ENCODE data around the gene RABGAP1L.
A peak's percentile ranks its signal among the peaks of the same experiment; 100 is the strongest.

RABGAP1L gene

DNA sequence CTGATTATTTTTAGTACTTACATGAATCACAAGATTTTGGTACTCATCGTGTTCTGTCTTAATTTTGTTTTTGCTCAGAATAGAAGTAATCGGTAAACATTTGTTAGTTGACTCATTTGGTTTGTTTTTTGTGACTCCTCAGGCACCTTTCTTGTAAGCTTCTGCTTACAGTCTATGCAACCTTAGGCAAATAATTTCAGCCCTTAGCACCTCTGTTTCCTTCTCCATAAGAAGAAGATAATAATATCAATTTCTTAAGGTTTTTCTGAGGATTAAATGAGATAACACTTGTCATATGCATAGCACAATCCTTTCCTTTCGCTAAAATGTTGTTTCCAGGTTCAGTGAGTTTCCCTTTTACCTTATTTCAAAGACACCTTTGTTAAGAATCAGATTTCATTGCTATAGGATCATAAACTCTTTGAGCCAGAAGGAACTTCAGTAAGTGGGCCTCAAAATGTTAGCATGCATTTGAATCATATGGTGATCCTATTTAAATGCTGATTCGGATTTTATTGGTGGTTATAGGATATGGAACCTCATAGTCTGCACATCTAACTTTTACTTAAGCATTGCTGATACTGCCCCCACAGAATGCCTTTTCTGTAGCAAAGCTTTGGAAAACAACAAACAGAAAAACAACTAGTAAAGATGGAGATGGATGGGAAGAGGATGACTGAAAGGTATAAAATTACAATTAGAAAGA lies 567.7 kb downstream of the RABGAP1L start:
- no peak for DNase-seq

DNA sequence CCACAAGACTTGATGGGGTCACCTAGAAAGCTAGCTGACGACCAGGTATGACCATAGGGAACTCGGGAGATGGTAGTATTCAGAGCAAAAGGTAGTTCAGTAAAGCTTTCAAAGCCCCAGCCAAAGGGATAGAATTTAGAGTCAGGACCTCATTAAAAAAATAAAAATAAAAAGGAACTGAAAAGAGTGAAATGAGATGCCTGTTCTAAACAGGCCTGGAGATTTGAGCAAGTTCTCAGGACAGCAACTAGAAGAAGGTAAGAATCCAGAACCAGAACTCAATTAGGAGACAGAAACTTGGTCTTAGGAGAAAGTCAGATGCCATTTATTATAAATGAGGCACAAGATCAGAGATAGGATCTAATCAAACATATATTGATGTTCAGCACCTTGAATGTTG lies 575.0 kb downstream of the RABGAP1L start:
- no peak for DNase-seq

DNA sequence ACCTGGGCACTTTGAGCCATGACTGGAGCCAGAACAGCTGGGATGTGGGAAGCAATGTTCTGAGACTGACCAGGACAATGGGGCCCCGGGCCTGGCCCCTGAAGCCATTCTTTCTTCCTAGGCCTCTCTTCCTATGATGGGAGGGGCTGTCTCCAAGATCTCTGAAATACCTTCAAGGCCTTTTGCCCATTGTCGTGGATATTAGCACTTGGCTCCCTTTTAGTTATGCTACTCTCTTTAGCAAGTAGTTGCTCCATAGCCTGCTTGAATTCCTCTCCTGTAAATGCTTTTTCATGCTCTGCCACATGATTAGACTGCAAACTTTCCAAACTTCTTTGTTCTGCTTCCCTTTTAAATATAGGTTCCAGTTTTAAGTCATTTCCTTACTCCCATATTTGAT lies 577.5 kb downstream of the RABGAP1L start:
- DNase-seq: no peak

DNA sequence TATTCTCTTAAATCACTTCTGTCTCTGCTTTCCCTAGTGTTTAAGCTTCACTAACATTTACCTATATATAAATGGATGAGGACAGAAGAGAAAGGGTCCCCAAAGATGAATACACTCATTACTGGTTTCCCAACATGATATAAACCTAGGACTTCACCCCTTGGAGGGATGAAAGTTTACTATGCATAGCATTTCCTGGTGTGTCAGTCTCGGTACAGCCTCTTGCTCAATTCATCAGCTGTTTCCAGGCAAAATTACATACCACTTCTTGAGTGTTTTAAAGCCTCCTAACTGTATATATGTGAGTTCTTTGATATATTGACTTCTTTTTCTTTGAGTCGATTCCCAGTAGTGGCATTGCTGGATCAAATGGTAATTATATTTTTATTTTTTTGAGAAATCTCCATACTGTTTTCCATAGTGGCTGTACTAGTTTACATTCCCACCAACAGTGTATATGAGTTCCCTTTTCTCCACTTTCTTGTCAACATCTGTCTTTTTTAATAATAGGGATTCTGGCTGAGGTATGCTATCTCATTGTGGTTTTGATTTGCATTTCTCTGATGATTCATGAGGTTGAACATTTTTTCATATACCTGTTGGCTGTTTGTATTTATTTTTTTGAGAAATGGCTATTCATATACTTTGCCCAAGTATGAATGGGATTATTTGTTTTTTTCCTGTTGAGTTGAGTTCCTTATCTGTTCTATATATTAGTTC lies 581.1 kb downstream of the RABGAP1L start:
- peak; percentile 8 for DNase-seq

DNA sequence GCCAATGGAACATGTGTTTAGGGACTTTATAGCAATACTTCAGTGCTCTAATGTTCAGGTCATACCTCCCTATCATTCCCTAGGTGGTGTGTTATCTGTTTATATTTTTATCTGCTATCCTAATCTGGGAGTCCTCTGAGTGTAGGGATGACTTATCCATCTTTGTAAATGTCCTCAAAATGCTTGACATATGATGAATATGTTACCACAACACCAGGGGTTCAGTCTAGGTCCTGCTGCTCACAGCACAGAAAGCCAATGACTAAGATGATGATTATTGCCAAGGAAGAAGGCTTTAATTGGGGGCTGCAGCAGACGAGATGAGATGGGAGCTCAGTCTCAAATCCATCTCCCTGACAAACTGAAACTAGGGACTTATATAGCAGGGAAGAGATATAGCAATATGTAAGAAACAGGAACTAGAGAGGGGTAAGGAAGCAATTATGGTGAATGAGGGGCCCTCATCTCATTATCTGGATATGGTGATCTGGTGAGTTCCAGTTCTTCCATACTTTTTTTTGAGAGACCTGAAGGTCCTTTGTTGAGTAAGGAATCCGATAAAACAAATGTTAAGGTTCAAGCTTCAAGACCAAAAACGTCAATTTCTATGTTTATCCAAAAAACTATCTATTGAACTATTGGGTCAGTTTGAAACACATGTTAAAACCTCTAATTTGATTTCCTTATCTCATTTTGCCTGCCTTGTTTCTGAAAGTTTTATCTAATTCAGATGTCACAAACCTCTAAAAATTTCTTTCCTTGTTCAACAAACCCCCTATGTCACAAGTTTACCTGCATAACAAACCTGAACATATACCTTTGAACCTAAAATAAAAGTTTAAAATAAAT lies 583.7 kb downstream of the RABGAP1L start:
- peak; percentile 7 for DNase-seq

DNA sequence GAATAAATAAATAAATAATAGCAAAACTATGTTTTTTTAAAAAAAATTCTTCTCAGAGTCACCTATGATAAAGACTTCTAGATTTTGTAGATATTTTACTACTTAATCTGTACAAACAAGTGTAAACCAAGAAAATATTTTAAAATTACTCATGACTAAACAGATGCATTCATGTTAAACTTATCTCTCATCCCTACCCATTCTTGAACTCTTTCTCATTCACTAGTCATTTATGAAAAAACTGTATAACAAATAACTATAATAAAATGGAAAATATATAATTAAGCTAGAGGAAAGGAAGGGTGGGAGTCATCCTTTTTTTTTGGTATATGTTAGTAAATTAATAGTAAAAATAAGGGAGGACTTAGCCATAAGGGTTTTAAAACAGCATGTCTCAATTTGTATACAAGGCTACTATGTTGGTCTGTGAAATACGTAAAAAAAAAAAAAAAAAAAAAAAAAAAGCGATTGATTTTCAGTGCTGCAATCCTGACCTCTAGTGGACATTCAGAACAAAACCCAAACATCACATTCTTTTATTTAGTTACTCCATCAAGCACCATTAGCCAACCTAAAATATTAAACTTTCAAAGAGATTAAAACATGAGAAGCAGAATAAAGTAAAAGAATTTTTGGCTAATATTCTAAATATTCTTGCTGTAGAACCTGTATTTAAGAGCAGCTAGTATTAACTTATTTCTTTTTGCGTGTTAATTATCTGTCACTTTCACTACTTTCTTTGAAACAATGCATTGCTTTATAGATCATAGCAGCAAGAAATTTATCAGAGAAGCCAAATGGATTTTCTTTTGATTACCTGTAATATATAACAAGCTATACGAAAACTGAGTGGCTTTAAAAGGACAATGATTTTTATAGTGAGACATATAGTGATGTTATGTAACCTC lies 584.6 kb downstream of the RABGAP1L start:
- peak; percentile 58 for DNase-seq

DNA sequence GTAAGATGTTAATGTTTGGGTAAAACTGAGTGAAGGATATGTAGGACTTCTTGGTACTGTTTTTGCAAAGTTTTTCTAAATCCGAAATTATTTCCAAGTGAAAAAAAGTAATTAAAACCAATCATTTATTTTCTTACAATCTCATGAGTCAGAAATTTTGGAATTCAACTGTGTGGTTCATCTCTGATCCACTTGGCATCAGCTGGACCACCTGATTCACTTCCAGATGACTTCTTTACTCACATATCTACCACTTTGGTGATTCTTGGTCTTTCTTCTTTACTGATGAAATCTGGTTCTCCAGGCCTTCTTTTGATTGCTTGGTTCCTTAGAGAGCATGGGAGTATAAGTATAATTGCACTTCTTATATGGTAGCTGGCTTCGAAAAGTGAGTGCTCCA lies 585.6 kb downstream of the RABGAP1L start:
- no peak for DNase-seq

DNA sequence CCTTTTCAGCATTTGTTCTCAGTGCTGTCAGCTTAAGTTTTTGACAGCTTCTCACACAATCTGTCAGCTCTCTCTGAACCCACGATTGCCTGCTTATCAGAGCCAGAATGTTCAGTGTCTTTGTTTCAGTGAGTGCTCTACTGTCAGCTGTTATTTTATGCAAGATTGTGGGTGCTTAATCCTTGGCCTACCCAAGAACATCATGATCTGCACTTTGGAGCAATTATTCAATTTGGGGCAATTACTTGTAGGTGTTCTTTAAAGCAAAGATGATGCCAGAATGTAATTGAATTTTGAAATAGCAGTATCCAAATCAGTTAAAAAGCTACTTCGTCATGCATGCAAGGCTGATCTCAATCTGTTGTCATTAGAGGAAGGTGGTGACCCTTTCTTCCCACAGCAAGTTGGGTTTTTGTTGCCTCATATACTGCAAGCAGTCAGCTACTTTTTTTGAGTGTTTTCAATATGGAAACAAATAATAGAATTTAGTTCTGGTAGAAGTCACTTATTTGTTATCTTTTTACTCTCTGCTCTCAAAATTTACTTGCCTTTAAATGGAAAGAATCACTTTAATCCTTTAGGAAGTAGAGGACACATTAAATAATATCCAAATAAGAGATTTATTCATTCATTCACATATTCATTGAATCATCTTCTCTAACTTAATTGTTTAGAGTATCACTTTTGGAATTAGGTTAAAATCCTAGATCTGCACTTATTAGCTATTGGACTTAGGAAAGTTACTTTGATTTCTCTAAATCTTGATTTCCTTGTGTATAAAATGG lies 586.9 kb downstream of the RABGAP1L start:
- DNase-seq: peak; percentile 17

DNA sequence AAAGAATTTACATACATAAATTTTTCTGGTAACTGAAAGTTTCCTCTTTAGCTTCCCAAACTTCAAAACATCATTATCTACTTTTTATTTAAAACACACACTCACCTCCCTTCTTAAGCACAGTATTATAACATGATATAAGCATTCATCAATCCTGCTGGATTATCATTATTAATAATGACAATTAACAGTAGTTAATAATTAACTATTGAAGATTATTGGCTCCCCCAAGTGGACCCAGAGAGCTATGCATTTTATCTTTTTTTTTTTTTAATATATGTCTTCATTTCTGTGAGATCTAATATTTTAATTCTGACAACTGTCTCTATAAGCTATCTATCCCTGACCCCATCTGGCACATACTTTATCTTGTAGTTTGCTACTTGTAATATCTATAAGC lies 588.3 kb downstream of the RABGAP1L start:
- DNase-seq: no peak

DNA sequence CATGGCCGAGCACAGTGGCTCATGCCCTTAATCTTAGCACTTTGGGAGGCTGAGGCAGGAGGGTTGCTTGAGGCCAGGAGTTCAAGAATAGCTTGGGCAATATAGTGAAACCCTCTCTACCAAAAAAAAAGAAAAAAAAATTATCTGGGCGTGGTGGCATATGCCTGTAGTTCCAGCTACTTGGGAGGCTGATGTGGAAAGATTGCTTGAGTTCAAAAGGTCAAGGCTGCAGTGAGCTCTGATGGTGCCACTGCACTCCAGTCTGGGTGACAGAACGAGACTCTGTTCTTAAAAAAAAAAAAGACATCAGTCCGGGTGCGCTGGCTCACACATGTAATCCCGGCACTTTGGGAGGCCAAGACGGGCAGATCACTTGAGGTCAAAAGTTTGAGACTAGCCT lies 589.3 kb downstream of the RABGAP1L start:
- DNase-seq: no peak

DNA sequence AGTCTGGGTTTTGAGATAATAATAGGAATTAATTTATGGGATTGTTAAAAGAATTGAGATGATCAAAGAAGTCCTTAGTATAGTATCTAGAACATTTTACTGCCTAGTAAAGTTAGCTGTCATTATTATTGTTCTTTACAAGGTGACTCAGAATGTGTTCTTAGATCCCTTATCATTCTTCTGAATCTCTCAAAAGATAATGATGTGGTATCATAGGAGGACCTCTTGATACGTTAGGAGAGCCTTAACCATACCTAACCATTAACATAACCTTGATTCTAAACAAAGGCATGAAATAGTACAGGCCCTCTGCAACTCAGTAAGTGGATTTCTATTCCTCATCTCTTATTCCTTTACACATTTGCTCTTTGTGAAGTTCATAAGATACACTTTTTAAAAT lies 593.8 kb downstream of the RABGAP1L start:
- no peak for DNase-seq

DNA sequence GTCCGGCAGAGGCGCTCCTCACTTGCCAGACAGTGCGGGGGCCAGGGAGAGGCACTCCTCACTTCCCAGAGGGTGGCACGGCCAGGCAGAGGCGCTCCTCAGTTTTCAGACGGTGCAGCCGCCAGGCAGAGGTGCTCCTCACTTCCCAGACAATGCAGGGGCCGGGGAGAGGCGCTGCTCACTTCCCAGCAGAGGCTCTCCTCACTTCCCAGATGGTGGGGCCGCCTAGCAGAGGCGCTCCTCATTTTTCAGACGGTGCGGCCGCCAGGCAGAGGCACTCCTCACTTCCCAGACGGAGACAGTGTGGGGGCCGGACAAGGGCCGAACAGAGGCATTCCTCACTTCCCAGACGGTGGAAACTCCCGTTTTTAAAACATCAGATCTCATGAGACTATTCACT lies 602.0 kb downstream of the RABGAP1L start:
- DNase-seq: no peak

DNA sequence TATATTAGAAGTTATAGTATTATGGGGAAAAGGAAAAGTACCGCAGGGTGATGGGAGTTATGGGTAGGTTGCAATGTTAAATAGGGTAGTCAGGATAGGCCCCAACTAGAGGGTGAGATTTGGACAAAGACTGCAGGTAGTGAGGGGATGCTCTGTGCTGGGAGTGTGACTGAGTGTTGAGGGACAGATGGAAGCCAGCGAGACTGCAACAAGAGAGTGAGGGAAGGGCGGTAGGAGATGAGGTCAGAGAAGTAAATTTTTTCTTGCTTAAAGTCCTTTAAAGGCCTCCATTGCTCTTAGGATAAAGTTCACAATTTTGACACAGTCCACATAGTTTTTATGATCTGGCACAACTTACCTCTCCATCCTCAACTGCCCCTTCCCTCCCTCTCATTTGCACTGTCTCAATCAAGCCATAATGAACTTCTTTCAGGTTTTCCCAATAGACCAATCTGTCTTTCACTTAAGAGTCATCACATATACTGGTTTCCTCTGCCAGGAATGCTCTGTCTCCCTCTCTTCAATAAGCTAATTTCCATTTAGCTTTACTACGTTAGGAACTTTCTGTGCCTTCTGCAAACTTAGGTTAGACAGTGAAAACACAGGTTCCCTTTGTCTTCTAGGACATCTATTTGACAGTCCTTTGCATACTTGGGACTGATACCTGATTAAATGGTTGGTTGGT lies 602.7 kb downstream of the RABGAP1L start:
- DNase-seq: no peak

DNA sequence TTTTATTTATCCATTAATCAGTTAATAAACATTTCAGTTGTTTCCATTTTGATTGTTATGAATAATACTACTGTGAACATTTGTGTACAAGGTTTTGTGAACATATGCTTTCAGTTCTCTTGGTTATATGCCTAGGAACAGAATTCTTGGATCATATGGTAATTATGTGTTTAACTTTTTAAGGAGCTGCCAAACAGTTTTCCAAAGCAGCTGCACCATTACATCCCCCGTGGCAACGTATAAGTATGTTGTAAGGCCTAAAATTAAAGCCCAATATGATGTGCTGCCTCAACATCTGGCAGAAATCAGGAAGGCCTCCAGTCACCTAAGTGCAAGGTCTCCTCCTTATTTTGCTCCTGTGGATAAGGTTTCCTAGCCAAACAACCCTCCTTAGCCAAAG lies 604.9 kb downstream of the RABGAP1L start:
- no peak for DNase-seq

DNA sequence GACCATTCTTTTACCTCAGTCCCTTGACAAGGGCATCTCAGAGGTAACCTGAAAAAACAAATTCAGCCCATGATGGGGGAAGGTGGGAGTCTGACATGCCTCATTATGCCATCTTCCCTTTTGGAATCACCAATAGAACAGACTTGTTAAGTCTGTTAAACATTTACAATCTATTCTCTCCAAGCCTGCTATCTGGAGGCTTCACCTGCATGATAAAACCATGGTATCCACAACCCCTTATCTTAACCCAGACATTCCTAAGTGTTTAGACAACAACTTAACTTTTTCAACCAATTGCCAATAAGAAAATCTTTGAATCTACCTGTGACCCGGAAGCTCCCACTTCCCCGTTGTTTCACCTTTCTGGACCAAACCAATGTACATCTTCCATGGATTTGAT lies 607.4 kb downstream of the RABGAP1L start:
- no peak for DNase-seq

DNA sequence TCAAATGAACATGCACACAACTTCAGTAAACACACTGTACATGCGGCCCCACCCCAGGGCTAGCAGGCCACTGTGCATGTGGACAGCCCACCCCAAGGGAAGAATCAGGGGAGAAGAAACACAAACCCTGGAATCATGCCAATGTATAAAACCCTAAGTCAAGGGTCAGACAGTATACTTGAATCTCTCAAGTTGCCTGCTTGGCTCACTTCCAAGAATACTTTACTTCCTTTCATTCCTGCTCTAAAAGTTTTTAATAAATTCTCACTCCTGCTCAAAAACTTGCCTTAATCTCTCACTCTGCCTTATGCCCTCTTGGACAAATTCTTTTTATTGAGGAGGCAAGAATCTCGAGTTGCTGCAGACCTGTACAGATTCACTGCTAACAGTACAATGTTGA lies 609.2 kb downstream of the RABGAP1L start:
- DNase-seq: no peak

DNA sequence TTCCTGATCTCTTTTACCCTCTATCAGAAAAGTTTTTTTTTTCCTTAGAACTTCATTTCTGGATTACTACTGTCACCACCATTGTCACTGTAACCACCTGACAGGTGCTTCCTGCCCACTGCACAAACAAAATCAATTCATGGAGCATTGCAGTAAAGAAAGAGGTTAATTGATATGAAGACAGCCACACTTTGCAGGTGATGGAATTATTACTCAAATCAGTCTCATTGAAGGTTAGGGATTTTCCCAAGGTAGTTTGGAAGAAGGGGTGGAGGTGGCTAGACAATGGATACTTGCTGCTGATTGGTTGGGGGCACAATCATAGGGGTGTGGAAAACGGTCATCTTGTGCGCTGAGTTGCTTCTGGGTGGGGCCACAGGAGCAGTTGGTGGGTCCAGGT lies 609.6 kb downstream of the RABGAP1L start:
- DNase-seq: no peak

DNA sequence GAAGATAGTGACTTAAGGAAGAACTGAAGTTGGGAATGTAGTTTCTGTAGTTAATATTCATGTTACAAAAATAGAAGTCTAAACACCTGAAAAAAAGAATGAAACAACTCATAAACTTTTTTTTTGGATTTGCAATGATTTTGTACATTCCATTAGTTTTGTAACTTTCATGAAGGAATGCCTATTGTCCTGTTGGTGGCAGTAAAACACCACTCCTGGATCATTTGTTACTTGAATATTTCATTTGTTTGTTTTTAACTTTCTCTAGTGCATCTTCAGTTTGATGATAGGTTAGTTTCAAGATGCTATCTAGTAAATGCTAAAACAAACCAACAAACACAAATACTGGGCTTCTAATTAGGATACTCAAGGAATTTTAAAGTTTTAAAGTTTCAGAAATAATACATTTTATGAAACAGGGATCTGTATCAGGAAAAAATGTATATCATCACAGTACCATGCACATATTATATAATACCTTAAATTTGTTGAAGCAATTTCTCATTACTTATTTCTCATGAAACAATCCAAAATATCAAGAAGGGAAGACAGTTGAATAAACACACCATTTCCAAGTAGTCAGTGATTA lies 610.7 kb downstream of the RABGAP1L start:
- peak; percentile 63 for DNase-seq

DNA sequence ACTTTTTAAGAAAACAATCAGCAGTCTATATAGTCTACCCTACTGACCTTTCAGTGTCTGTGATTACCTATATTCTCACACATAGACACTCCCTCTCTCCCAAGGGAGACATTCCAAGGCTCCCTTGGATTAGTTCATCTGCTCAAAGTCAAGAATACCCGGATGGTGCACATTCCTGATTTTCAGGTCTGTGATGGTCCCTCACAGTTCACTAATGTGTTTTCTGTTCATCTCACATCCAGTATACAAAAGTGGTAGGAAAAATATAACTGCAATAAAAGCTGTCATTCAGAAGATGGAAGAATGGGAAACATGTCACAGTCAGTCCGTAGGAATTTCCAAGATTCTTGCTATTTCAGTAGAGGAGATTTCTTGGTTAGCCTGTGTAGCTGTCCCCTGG lies 616.3 kb downstream of the RABGAP1L start:
- no peak for DNase-seq

DNA sequence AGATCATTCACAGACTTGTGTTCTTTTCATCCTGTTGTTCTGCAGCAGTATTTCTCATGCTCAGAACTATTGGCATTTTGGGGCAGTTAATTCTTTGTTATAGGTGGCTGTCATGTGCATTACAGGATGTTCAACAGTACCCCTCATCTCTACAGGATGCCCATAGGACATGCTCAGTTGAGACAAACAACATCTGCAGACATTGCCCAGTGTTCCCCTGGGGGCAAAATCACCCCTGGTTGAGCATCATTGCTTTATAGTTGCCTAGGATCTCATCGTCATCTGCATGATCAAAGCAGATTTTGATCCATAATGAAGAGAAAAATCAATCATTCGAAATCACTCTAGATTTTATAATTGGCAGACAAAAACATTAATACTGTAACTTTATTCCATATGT lies 617.9 kb downstream of the RABGAP1L start:
- DNase-seq: no peak

DNA sequence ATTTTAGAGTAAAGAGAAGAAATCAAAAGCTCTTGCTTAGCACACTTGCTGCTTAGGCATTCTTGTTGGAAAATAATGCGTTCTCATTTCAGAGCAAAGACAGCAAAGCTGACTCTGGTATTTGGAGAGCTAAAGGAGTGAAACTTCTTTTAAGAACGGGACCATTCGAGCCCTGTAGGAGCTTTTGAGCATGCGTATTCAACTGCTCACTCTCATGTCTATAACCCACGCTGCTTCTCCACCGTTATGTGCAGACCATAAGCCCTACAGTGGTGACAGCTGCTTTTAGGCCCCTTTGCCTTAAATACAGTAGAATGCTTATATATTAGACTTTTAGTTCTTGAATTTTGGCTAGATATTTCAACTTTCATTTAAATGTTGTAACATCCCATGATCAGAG lies 626.2 kb downstream of the RABGAP1L start:
- no peak for DNase-seq

Data from suppressor macrophage treated with lipopolysaccharide for 4 hours (primary cell).